ENCODE results near the gene PSMG3. TPM values are rescaled to one million over a fixed set of nuclear protein-coding genes. Genes with fewer than 3 reads are reported as not detected.

PSMG3 gene
- total and polyA plus RNA-seq, 2 donors (not counting 3 experiments of a cell fraction or from before 2014, with no cell fraction given): 25.5 to 49.7 TPM

- intact Hi-C loops (cut with micrococcal nuclease) (no loop called here), dilution Hi-C loops (cut with MboI; ENCODE audit: extremely low pct_ligation_motif_present, low sequenced_read_pairs) (no loop called here)
- Histone ChIP-seq H3K4me2 (ENCODE audit: insufficient read depth, low read length) (no peak overlapping the region), H4K20me1 (replicated peaks; ENCODE audit: control insufficient read depth, extremely low read depth, insufficient read depth, low read length) (no peaks in the 10 kb centered on the region), H3K9ac (replicated peaks; ENCODE audit: extremely low read depth, insufficient read depth, low read length) (no peak overlapping the region), H3K27me3 (ENCODE audit: control insufficient read depth in 2 of 2, insufficient read depth in 2 of 2, low read length in 2 of 2) (no peaks in the 10 kb centered on the region), H3K9me1 (replicated peaks; ENCODE audit: control insufficient read depth, extremely low read depth, insufficient read depth, low read length) (no peaks in the 10 kb centered on the region), H3K79me2 (ENCODE audit: control insufficient read depth, insufficient read depth, low read length) (peaks cover 3% of the 10 kb centered on the region), H3K4me3 (replicated peaks in 1 of 3; ENCODE audit: insufficient read depth in 1 of 3, low read depth in 1 of 3, low read length in 3 of 3) (no peak overlapping the region), H3K4me1 (ENCODE audit: control insufficient read depth, extremely low read depth, insufficient read depth, low read length) (no peaks in the 10 kb centered on the region), H2AFZ (ENCODE audit: low read depth, low read length) (no peak overlapping the region), H3K36me3 (ENCODE audit: control insufficient read depth in 2 of 2, extremely low read depth in 1 of 2, insufficient read depth in 2 of 2, low read length in 2 of 2) (peaks cover 5 to 11% of the 10 kb centered on the region in 2 experiments), H3K9me3 (replicated peaks; ENCODE audit: control insufficient read depth, insufficient read depth, low read length) (no peaks in the 10 kb centered on the region), H3K27ac (ENCODE audit: insufficient read depth, low read depth, low read length) (no peak overlapping the region)
- no TSS peak for BruUV-seq (replicated peaks)
- no peak for FAIRE-seq
- no peak for TF ChIP-seq MYC (IDR thresholded peaks at IDR 0.05; ENCODE audit: low read depth, low read length)
- no peak for TF ChIP-seq GATA2 (IDR thresholded peaks at IDR 0.05; ENCODE audit: insufficient read depth, insufficient read length, low read depth, low read length)
- no peak for TF ChIP-seq EZH2 (IDR thresholded peaks at IDR 0.05; ENCODE audit: borderline replicate concordance, low read depth, low read length, severe bottlenecking)
- TF ChIP-seq FOS (IDR thresholded peaks at IDR 0.05; ENCODE audit: borderline replicate concordance, insufficient read depth, low read length): no peak
- TF ChIP-seq POLR2AphosphoS5 (IDR thresholded peaks at IDR 0.05; ENCODE audit: insufficient read depth, low read depth, low read length): no peak
- TF ChIP-seq CTCF (IDR thresholded peaks at IDR 0.05; ENCODE audit: extremely low read depth in 1 of 2, insufficient read depth in 1 of 2, low read depth in 1 of 2, low read length in 2 of 2): no peak
- TF ChIP-seq POLR2A (IDR thresholded peaks at IDR 0.05; ENCODE audit: low read depth, low read length): no peak
- TF ChIP-seq JUN (IDR thresholded peaks at IDR 0.05; ENCODE audit: borderline replicate concordance, insufficient read depth, insufficient read length, low read depth): no peak
- no peak for DNase-seq (ENCODE audit: low read depth, low spot score)
- ChIA-PET CTCF (no interaction called here), POLR2A (no interaction called here)
These were observed 5.7 kb downstream of the PSMG3 start for GRCh38 chr7:1563981-1564602.
